Measurements from ENCODE around the gene AKT2. TPM values are rescaled to one million over a fixed set of nuclear protein-coding genes. Genes with fewer than 3 reads are reported as not detected.
"Not testable (repeated sequence)": the region's sequence is repeated elsewhere in the genome, so short reads cannot be mapped to it uniquely, and the experiment has no call there.

Gene AKT2
- polyA plus RNA-seq, 2 of the 4 experiments (the other 2 are of a cell fraction), result 136 to 159 TPM

DNA sequence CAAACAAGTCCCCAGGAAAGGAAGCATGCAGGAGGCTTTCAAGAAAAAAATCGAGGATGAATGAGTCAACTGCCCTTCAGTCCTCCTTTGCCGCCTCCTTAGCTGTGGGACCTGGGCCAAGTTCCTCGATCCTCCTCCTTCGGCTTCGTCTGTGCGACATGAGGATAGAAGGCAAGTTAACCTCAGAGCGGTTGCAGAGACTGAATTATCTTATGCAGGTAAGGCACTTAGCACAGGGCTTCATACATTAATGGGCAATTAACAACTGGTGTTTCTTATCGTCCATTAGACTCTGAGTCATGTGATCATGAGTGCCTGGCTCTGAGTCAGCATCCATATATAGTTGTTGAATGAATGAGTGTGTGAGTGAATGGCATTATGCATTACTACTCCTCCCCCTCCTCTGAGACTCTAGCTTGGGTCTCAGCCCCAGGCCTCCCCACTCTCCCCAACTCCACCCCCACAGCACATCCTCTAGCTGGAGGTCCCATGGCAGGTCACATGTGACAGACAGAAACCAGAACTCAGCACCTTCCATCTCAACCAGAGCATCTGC is 65.3 kb downstream of the AKT2 start (continued):
- TF ChIP-seq FOXS1 (CRISPR knock-in tag; IDR thresholded peaks at IDR 0.05) (no peak), FOSL2 (IDR thresholded peaks at IDR 0.05) (peak; percentile 86), FOSL2 (CRISPR knock-in tag; IDR thresholded peaks at IDR 0.05) (peak; percentile 91), ZFP36 (IDR thresholded peaks at IDR 0.05; ENCODE audit: borderline replicate concordance, partially characterized antibody) (no peak), ESRRA (IDR thresholded peaks at IDR 0.05; ENCODE audit: borderline replicate concordance, low read length) (peak; percentile 72; the same call in 1 of the 2 replicates), TFCP2L1 (CRISPR knock-in tag; IDR thresholded peaks at IDR 0.05) (no peak), MAFK (IDR thresholded peaks at IDR 0.05; ENCODE audit: partially characterized antibody) (peak; percentile 77), RARB (CRISPR knock-in tag; IDR thresholded peaks at IDR 0.05) (no peak), HES2 (IDR thresholded peaks at IDR 0.05) (no peak), RCOR1 (IDR thresholded peaks at IDR 0.05; ENCODE audit: low read depth, low read length) (no peak), HEYL (CRISPR knock-in tag; IDR thresholded peaks at IDR 0.05) (no peak), EP300 (IDR thresholded peaks at IDR 0.05) (no peak; a peak in 1 of 5 replicates), POLR2AphosphoS2 (conservative IDR thresholded peaks at IDR 0.05; ENCODE audit: low read length) (no peak), CHD4 (IDR thresholded peaks at IDR 0.05; ENCODE audit: borderline replicate concordance) (no peak), CEBPB (IDR thresholded peaks at IDR 0.05) (no peak), KDM5A (IDR thresholded peaks at IDR 0.05) (no peak), HOXB13 (CRISPR knock-in tag; IDR thresholded peaks at IDR 0.05; ENCODE audit: low read depth) (no peak), CBX8 (IDR thresholded peaks at IDR 0.05) (no peak), ZC3H11A (IDR thresholded peaks at IDR 0.05) (no peak), CBX2 (IDR thresholded peaks at IDR 0.05; ENCODE audit: borderline replicate concordance, low read depth) (no peak)
- TF ChIP-seq, protein P1, sequence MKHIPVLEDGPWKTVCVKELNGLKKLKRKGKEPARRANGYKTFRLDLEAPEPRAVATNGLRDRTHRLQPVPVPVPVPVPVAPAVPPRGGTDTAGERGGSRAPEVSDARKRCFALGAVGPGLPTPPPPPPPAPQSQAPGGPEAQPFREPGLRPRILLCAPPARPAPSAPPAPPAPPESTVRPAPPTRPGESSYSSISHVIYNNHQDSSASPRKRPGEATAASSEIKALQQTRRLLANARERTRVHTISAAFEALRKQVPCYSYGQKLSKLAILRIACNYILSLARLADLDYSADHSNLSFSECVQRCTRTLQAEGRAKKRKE (CRISPR knock-in tag; IDR thresholded peaks at IDR 0.05; ENCODE audit: low read depth), result no peak
- TF ChIP-seq, protein P2, sequence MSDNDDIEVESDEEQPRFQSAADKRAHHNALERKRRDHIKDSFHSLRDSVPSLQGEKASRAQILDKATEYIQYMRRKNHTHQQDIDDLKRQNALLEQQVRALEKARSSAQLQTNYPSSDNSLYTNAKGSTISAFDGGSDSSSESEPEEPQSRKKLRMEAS (IDR thresholded peaks at IDR 0.05), result peak; percentile 90

GRCh38 chr19:40219029-40219428 is 66.1 kb downstream of the AKT2 start:
- FAIRE-seq; DNase-seq (ENCODE audit: low read depth in 1 of 2, low spot score in 1 of 2); ATAC-seq; H3K9me3 ChIP-seq: not testable (repeated sequence)
- WGBS (ENCODE audit: missing lambda C conversion rate), result 73% methylated on average over 4 of the region's 4 CpGs
- H3K4me3 ChIP-seq, result peak overlapping the region; percentile 29
- peak overlapping the region; percentile 76 for H3K4me2 ChIP-seq
- CTCF ChIA-PET, result interaction anchor here (0.6 to 8.0 kb wide), 18 partner anchors 12 to 426 kb away, joined by 3 to 149 read pairs (median 3); partner anchors contain the start of gene MAP3K10
- H3K27ac ChIP-seq, result peak overlapping the region; percentile 62 to 71; a peak in 5 of 6 replicates
- POLR2A ChIA-PET, result interaction anchor here (1.3 to 1.7 kb wide), 2 partner anchors 29 to 783 kb away, joined by 3 to 8 read pairs; partner anchors contain the start of gene RPS16
- H3K4me1 ChIP-seq, result peaks cover 35% of the 10 kb centered on the region

DNA sequence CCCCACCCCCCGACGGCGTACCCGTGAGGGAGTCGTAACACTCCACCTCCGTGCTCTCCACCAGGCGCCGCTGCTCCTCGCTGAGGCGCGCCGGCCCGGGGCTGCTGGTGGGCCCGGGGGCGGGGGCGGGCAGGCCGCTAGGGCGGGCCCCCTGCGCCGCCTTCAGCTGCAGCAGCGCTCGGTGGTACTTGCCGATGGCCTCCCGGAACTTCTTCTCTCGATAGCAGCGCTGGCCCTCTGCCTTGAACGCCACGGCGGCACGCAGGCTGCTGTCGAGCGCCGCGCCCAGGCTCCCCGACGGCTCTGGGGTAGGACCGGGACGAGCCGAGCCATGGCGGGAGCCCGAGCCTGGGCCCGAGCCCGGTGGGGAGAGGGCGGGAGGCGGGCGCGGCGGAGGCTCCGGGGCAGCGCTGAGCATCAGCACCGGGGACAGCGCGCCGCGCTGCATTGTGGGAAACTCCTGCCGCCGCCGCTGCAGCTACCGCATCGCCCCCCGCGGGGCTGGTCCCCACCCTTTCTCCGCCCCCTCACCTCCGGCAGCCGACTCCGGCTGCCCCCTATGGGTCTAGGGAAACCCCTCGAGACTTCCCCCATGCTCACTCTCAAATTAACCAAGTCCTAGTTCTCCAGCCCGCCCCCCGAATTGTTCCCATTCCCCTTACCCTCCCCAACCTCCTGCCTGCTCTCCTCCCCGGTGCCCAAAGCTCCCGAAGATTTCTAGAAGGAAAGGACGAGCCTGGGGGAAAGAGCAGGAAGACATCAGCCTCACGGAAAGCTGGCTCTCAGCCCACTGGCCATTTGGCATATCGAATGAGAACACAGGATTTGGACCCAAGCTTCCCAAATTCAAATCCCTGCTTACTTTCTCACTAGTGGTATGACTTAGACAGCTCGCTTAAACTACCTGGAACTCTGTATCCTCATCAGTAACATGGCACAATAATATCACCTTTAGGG is 66.9 kb downstream of the AKT2 start, which contains the start of gene TTC9B:
TTC9B (minus strand) TSS at position 451 of the 957 bp plus-strand sequence; CDS start at position 448, 3 bp downstream.
- 14% methylated on average over 46 of the region's 75 CpGs for WGBS (ENCODE audit: missing lambda C conversion rate)
- 0 out of 3 replicates have a peak, but pooled peaks have one; percentile 7 for TF ChIP-seq SMC3 (IDR thresholded peaks at IDR 0.05)
- TF ChIP-seq, protein P3, sequence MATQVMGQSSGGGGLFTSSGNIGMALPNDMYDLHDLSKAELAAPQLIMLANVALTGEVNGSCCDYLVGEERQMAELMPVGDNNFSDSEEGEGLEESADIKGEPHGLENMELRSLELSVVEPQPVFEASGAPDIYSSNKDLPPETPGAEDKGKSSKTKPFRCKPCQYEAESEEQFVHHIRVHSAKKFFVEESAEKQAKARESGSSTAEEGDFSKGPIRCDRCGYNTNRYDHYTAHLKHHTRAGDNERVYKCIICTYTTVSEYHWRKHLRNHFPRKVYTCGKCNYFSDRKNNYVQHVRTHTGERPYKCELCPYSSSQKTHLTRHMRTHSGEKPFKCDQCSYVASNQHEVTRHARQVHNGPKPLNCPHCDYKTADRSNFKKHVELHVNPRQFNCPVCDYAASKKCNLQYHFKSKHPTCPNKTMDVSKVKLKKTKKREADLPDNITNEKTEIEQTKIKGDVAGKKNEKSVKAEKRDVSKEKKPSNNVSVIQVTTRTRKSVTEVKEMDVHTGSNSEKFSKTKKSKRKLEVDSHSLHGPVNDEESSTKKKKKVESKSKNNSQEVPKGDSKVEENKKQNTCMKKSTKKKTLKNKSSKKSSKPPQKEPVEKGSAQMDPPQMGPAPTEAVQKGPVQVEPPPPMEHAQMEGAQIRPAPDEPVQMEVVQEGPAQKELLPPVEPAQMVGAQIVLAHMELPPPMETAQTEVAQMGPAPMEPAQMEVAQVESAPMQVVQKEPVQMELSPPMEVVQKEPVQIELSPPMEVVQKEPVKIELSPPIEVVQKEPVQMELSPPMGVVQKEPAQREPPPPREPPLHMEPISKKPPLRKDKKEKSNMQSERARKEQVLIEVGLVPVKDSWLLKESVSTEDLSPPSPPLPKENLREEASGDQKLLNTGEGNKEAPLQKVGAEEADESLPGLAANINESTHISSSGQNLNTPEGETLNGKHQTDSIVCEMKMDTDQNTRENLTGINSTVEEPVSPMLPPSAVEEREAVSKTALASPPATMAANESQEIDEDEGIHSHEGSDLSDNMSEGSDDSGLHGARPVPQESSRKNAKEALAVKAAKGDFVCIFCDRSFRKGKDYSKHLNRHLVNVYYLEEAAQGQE (IDR thresholded peaks at IDR 0.05), result peak; percentile 96
- 0 out of 2 replicates have a peak, but pooled peaks have one; percentile 41 for TF ChIP-seq FOXS1 (CRISPR knock-in tag; IDR thresholded peaks at IDR 0.05)
- TF ChIP-seq, protein P1 (CRISPR knock-in tag; IDR thresholded peaks at IDR 0.05; ENCODE audit: low read depth), result 0 out of 2 replicates have a peak, but pooled peaks have one; percentile 52
- peak; percentile 98 for TF ChIP-seq RCOR1 (IDR thresholded peaks at IDR 0.05; ENCODE audit: low read depth, low read length)
- peak; percentile 78; the same call in 1 of the 2 replicates for TF ChIP-seq KDM1A (IDR thresholded peaks at IDR 0.05; ENCODE audit: low read depth)
- TF ChIP-seq, protein P2 (IDR thresholded peaks at IDR 0.05), result peak; percentile 23; the same call in 1 of the 2 replicates
- no peak for TF ChIP-seq FOSL2 (IDR thresholded peaks at IDR 0.05)
- no peak for TF ChIP-seq FOSL2 (CRISPR knock-in tag; IDR thresholded peaks at IDR 0.05)
- TF ChIP-seq TFCP2L1 (CRISPR knock-in tag; IDR thresholded peaks at IDR 0.05), result no peak
- no peak for TF ChIP-seq CEBPB (IDR thresholded peaks at IDR 0.05)
- no peak for TF ChIP-seq CHD4 (IDR thresholded peaks at IDR 0.05; ENCODE audit: borderline replicate concordance)

More for the DNA sequence above, 66.9 kb downstream of the AKT2 start, which contains the start of gene TTC9B:
- peak; percentile 25 to 30 for ATAC-seq
- ChIA-PET CTCF (interaction anchor here (0.6 to 8.0 kb wide), 32 partner anchors 10 to 1535 kb away, joined by 3 to 149 read pairs (median 3); partner anchors contain the start of gene MAP3K10), POLR2A (interaction anchor here (0.5 kb wide), 1 partner anchor 74 kb away, joined by 3 read pairs; no protein-coding TSS in a partner anchor)
- H3K4me3 ChIP-seq, result peak within 1 kb of the TSS; percentile 31
- no peak for FAIRE-seq
- peak within 1 kb of the TSS; percentile 62 to 71; a peak in 5 of 6 replicates for H3K27ac ChIP-seq
- peaks cover 5% of the 10 kb centered on the region; the same call in 2 of the 3 replicates for H3K9me3 ChIP-seq
- peak in 1 of 2 experiments; percentile 51 for DNase-seq (ENCODE audit: low read depth in 1 of 2, low spot score in 1 of 2)
- peaks cover 35% of the 10 kb centered on the region for H3K4me1 ChIP-seq
- peak within 1 kb of the TSS; percentile 76 for H3K4me2 ChIP-seq
